Activated T-helper 2 cell treated with anti-CD3 and anti-CD28 coated beads, Interferon-gamma antibody, Interleukin-2, Interleukin-4, amounts not matched to agents 10 μg/mL and 5 μg/mL and 100 μg/mL, durations not matched to agents 14 hours and 24 hours and 36 hours (primary cell): Measurements from ENCODE around the gene RFX2. TPM values are rescaled to one million over a fixed set of nuclear protein-coding genes. Genes with fewer than 3 reads are reported as not detected.
A peak's percentile ranks its signal among the peaks of the same experiment; 100 is the strongest.

Experiments used
- DNase-seq: peaks from one replicate; pipeline ENCODE4 v3.0.0; 2021; ENCODE audit warnings: low spot score
- H3K27ac Mint-ChIP-seq: one replicate; pipeline ENCODE4 v1.8.0; 2021; ENCODE audit warnings: mixed read lengths
- H3K27me3 Mint-ChIP-seq: one replicate; pipeline ENCODE4 v1.8.0; 2021; ENCODE audit warnings: low read depth, mixed read lengths
- H3K36me3 Mint-ChIP-seq: one replicate; pipeline ENCODE4 v1.8.0; 2021; ENCODE audit warnings: low read depth, mixed read lengths
- H3K4me1 Mint-ChIP-seq: one replicate; pipeline ENCODE4 v1.8.0; 2021; ENCODE audit warnings: low read depth, mixed read lengths
- H3K4me3 Mint-ChIP-seq: one replicate; pipeline ENCODE4 v1.8.0; 2021; ENCODE audit warnings: low read depth, mild to moderate bottlenecking, moderate library complexity, mixed read lengths
- H3K9me3 Mint-ChIP-seq: one replicate; pipeline ENCODE4 v1.8.0; 2021; ENCODE audit warnings: mixed read lengths
- intact Hi-C: fragments of 100-400 bp; cut with micrococcal nuclease; formaldehyde crosslinking; loops from one replicate; pipeline ENCODE4 v1.15.1; 2023
- total RNA-seq: library from RNA; stranded (reverse); gene quantifications from 2 replicates; pipeline ENCODE4 v1.2.3, GENCODE V29; 2022

RFX2 gene
- total RNA-seq, 1 donor from 2014 or later, result 8.7 TPM

DNA sequence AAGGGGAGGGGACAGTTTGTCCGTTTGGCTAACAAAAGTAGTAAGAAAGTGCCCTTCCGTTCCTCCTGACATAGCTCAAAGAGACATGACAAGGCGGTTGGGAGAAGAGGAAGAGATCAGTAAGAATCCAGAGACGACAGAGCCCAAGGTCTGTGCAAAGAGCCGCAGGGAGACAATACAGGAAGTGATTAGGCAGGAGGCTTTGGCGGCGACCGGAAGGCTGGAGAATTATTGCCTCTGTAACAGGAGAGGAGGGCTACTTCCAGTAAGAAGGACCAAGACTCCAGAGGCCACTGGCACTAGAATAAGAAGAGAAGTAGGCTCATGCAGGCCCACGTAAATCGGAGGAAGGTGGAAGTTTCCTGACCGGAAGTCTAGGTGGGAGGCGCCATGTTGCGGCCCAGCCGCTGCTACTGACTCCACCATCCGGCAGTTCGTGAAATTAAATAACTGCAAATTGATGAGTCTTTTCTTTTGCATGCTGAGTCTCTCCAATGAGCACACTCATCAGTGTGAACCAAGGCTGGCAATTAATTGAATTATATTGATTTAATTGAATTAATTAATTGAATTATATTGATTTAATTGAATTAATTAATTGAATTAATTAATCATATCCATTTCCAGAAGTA, 9.9 kb downstream of the RFX2 start:
- Mint-ChIP-seq H3K27me3 (no peaks in the 10 kb centered on the region), H3K4me3 (peak overlapping the region; percentile 69), H3K27ac (peak overlapping the region; percentile 58), H3K9me3 (peaks cover 7% of the 10 kb centered on the region), H3K36me3 (peaks cover 8% of the 10 kb centered on the region), H3K4me1 (peaks cover 12% of the 10 kb centered on the region)
- intact Hi-C loops, result no loop called here
- DNase-seq, result peak; percentile 15

DNA sequence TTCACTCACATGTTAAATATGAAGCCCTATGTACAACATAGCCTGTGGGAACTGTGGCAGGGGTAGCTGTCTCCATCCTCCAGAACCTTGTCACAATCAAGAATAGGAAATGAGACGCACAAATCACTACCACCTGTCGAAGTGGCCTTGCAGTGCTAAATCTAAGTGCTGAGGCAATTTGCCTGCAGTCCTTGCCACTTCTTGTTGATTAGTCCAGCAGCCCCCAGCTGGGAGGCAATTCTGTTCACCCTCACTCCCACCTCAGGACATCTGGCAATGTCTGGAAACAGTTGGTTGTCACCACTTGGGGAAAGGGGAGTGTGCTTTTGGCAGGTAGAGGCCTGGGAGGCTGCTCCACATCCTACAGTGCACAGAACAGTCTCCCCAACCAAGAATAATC, 10.7 kb downstream of the RFX2 start:
- Mint-ChIP-seq H3K4me3 (no peak overlapping the region), H3K27me3 (no peaks in the 10 kb centered on the region), H3K36me3 (peaks cover 8% of the 10 kb centered on the region), H3K9me3 (peaks cover 7% of the 10 kb centered on the region), H3K27ac (no peak overlapping the region), H3K4me1 (peaks cover 12% of the 10 kb centered on the region)
- intact Hi-C loops, result no loop called here
- no peak for DNase-seq

DNA sequence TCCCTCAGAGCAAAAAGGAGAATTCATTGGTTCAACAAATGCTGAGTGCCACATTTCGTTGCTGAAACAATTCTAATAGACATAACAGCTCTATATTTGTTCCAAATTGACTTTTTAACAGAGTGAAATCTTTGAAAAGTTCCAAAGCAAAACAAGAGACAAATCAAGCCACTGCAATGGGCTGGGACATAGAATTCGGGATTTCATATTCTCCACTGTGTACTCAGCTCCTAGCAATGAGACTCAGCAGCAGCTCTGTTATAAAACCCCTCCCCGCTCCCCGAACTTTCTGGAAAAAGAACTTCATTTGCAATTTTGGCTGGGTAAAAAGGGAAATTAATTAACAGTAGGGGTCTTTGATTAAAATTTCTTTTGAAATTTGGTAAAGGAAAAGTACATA, 11.3 kb downstream of the RFX2 start:
- intact Hi-C loops, result no loop called here
- Mint-ChIP-seq H3K27me3 (no peaks in the 10 kb centered on the region), H3K4me1 (peaks cover 12% of the 10 kb centered on the region), H3K4me3 (no peak overlapping the region), H3K36me3 (peaks cover 8% of the 10 kb centered on the region), H3K9me3 (peaks cover 7% of the 10 kb centered on the region), H3K27ac (no peak overlapping the region)
- no peak for DNase-seq

DNA sequence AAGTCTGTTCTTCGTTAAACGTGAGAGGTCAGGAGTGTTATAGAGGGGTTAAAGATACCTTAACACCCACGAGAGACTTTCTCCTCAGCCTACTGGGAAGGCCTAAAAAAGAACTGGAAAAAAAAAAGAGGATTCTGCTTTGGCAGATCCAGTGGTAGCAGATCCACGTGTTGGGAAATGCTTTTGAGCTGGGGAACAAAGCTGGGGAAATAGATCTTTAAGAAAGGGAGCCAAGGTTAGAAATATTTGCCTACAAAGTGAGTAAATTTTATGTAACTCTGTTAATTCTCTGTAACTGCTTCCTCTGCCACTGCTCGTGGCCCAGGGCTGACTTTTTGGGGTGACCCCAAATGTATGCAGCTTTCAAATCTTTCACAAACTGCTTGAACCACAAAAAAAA, 11.7 kb downstream of the RFX2 start:
- H3K9me3 Mint-ChIP-seq, result peaks cover 7% of the 10 kb centered on the region
- H3K4me1 Mint-ChIP-seq, result peaks cover 12% of the 10 kb centered on the region
- H3K36me3 Mint-ChIP-seq, result peaks cover 8% of the 10 kb centered on the region
- no peak overlapping the region for H3K4me3 Mint-ChIP-seq
- no peaks in the 10 kb centered on the region for H3K27me3 Mint-ChIP-seq
- DNase-seq, result no peak
- H3K27ac Mint-ChIP-seq, result no peak overlapping the region
- intact Hi-C loops, result no loop called here

DNA sequence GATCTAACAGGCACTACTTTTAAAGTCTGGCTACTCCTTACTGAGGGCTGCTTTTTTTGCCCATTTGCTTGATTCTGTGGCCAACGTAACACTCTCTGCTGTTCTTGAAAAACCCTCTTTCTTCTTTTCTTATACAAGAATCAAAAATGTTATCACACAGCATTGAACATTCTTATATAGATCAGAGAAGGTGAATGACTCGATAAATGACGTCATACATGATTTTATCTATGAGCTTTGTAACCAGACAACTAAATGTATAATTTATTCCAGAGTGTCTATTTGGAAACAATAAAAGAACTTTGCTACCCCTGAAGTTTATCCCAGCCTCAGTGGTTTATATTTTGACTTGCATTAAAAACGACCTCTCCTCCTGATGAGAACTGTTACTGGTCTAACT, 12.4 kb downstream of the RFX2 start:
- intact Hi-C loops, result no loop called here
- no peak overlapping the region for H3K27ac Mint-ChIP-seq
- H3K4me3 Mint-ChIP-seq, result no peak overlapping the region
- DNase-seq, result no peak
- H3K36me3 Mint-ChIP-seq, result peaks cover 8% of the 10 kb centered on the region
- H3K9me3 Mint-ChIP-seq, result peaks cover 7% of the 10 kb centered on the region
- no peaks in the 10 kb centered on the region for H3K27me3 Mint-ChIP-seq
- peaks cover 12% of the 10 kb centered on the region for H3K4me1 Mint-ChIP-seq

DNA sequence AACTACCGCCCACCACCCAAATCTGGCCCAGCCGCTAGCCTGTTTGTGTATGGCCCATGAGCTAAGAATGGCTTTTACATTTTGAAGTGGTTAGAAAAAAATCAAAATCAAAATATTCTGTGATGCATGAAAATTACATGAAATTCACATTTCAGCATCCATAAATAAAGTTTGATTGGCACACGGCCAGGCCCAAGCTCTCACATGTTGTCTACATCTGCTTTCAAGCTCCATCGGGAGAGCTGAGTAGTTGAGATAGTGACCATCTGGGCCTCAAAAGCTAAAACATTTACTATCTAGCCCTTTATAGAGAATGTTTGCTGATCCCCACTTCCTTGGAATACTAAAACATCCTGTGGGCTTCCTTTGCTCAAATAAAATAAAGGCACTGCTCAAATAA, 14.5 kb downstream of the RFX2 start:
- H3K9me3 Mint-ChIP-seq, result peaks cover 7% of the 10 kb centered on the region
- H3K4me1 Mint-ChIP-seq, result peaks cover 9% of the 10 kb centered on the region
- H3K27me3 Mint-ChIP-seq, result no peaks in the 10 kb centered on the region
- H3K27ac Mint-ChIP-seq, result no peak overlapping the region
- intact Hi-C loops, result no loop called here
- no peak overlapping the region for H3K4me3 Mint-ChIP-seq
- no peak for DNase-seq
- peaks cover 8% of the 10 kb centered on the region for H3K36me3 Mint-ChIP-seq

DNA sequence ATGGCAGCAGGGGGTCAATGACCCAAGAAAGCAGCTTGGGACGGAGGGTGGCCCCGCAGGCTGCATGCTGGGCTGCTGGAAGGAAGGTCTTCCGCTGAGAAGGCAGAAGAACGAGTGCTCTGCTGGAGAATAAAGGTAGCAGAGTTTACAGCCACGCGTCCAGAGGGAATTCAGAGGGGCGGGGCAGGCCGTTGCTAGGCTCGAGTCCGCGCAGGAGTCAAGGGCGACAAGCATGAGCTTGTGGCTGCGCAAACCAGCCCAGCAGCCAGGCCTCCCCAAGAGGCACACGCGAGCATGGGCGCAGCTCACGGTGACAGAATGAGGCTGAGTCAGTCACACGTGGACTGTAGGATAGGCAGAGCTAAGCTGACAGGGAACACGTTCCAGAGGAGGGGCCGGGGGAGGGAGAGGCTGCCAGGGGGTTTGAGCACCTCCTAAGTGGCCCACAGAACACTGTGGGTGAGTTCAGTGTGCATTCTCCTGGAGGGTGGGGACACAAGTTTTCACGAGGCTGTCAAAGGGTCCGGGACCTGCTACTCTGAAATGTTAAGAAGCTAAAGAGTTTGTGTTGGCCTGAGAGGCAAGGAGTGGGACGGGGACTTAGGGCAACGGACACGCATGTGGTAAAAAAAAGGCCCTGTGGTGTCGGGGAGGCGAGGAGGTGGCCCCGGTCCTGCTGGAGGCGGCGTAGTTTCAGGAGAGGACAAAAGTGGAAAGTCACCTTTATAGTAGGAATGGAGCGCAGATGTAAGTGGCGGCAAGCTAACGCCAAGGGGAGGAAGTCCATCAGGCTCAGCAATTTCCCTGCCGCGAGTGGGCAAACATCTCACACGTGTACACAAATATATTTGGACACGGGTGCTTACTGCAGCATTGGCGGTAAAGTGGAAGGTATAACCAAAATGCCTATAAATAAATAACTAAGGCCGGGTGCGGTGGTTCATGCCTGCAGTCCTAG, 17.7 kb downstream of the RFX2 start:
- intact Hi-C loops, result no loop called here
- DNase-seq, result no peak
- Mint-ChIP-seq H3K27me3 (no peaks in the 10 kb centered on the region), H3K36me3 (no peaks in the 10 kb centered on the region), H3K4me1 (peaks cover 8% of the 10 kb centered on the region), H3K9me3 (no peaks in the 10 kb centered on the region), H3K27ac (no peak overlapping the region), H3K4me3 (no peak overlapping the region)

DNA sequence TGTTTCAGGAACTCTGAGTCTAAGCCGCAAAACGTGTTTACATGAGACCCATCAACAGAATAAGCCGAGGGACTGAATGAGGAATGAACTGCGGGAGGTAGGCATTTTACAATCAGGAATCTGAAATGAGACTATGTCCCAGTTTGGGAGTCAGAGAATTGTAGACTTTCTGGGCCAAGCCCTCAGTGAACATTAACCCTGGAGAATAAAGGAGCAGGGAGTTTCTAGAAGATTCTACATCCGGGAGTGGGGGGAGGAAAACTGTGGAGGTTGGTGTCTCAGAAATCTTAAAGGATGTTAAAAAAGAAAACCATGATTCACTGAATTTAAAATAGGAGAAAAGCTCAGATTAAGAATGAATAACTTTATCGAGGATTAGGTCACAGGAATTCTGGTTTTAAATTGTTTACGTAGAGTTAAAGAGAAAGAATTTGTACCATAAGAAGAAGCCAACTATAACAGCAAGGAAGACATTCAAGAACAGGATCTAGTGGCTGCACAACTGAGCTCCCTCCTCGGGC, 18.5 kb downstream of the RFX2 start:
- DNase-seq, result no peak
- no peak overlapping the region for H3K4me3 Mint-ChIP-seq
- H3K27me3 Mint-ChIP-seq, result no peaks in the 10 kb centered on the region
- no peaks in the 10 kb centered on the region for H3K36me3 Mint-ChIP-seq
- intact Hi-C loops, result no loop called here
- no peaks in the 10 kb centered on the region for H3K9me3 Mint-ChIP-seq
- H3K27ac Mint-ChIP-seq, result no peak overlapping the region
- H3K4me1 Mint-ChIP-seq, result peaks cover 16% of the 10 kb centered on the region

DNA sequence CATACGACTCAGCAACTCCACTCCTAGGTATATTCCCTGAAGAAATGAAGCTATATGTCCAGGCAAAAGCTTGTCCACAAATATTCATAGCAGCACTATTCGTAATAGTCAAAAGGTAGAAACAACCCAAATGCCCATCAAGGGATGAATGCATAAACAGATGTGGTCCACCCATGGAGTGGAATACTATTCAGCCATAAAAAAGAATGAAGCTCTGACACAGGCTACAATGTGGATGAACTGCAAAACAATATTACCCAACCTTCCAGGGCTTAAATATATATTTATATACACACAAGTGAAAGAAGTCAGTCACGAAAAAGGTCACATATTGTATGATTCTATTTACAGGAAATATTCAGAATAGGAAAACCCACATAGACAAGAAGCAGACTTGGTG, 19.7 kb downstream of the RFX2 start:
- H3K27ac Mint-ChIP-seq, result no peak overlapping the region
- H3K9me3 Mint-ChIP-seq, result no peaks in the 10 kb centered on the region
- no peaks in the 10 kb centered on the region for H3K36me3 Mint-ChIP-seq
- no peak for DNase-seq
- intact Hi-C loops, result no loop called here
- H3K27me3 Mint-ChIP-seq, result no peaks in the 10 kb centered on the region
- H3K4me1 Mint-ChIP-seq, result peaks cover 21% of the 10 kb centered on the region
- no peak overlapping the region for H3K4me3 Mint-ChIP-seq

DNA sequence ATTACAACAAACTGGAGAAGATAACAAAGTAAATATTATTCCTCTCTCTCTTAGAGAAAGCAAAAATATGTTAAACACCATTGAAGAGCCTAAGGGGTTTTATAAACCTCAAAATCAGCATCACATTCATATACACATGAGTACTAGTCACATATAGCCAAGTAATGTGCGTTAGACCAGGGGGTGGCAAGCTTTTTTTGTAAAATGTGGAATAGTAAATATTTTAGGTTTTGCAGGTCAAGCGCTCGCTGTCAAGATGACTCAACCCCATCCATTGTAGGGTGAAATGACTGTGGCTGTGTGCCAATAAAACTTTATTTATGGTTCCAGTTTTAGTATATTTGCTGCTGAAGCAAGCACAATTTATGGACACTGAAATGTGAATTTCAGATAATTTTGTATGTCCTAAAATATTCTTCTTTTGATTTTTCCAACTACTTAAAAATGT, 21.7 kb downstream of the RFX2 start:
- H3K27me3 Mint-ChIP-seq, result no peaks in the 10 kb centered on the region
- H3K9me3 Mint-ChIP-seq, result no peaks in the 10 kb centered on the region
- H3K27ac Mint-ChIP-seq, result no peak overlapping the region
- no peak for DNase-seq
- intact Hi-C loops, result no loop called here
- peaks cover 21% of the 10 kb centered on the region for H3K4me1 Mint-ChIP-seq
- H3K36me3 Mint-ChIP-seq, result peaks cover 2% of the 10 kb centered on the region
- no peak overlapping the region for H3K4me3 Mint-ChIP-seq

DNA sequence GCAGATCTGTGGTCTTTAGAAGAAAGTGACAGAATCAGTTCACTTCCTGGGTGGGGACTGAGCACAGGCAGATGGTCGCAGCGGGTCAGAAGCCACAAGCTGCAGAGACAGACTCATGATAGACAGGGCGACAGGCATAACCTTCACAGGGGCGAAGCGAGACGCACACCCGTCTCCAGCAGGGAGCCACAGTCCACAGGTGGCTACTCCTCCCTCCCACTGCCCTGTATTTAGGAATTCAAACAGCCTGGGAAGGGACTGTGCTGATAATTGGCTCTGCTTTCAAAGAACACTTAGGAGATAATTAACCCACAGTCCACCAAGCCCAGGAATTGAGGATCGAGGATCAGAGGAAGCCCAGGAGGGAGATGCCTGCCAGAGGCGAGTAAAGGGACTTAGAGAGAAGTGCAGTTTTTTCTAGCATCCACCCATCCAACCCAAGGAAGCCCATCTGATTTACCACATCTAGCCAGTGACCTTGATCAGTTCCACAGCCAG, 23.2 kb downstream of the RFX2 start:
- Mint-ChIP-seq H3K4me3 (no peak overlapping the region), H3K36me3 (peaks cover 2% of the 10 kb centered on the region), H3K9me3 (no peaks in the 10 kb centered on the region), H3K27me3 (no peaks in the 10 kb centered on the region), H3K27ac (no peak overlapping the region), H3K4me1 (peaks cover 21% of the 10 kb centered on the region)
- DNase-seq, result no peak
- intact Hi-C loops, result no loop called here

DNA sequence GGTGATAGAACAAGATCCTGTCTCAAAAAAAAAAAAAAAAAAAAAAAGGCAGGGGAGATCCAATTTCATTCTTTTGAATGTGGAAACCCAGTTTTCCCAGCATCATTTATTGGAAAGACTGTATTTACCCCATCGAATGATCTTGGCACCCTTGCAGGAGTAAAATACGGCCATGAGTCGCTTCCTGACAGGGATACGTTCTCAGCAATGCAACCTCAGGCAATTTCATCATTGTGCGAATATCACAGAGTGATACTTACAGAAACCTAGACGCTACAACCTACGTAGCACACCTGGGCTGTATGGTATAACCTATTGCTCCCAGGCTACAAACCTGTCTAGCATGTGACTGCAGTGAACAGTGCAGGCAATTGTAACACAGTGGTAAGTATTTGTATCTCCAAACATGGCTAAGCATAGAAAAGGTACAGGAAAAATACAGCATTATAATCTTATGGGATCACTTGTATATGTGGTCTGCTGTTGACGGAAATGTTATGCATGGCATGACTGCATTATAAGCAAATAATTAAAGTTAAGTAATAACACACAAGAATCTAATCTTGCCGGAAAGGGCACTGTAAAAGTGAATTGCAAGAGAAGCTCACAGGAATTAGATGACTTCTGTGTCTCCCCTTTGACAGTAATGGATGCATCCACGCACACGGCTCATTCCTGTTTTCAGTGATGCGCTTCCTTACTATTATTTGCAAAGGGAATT, 24.1 kb downstream of the RFX2 start:
- H3K9me3 Mint-ChIP-seq, result no peaks in the 10 kb centered on the region
- peaks cover 2% of the 10 kb centered on the region for H3K36me3 Mint-ChIP-seq
- DNase-seq, result no peak
- no peaks in the 10 kb centered on the region for H3K27me3 Mint-ChIP-seq
- no peak overlapping the region for H3K27ac Mint-ChIP-seq
- peaks cover 21% of the 10 kb centered on the region for H3K4me1 Mint-ChIP-seq
- no peak overlapping the region for H3K4me3 Mint-ChIP-seq
- intact Hi-C loops, result no loop called here
